NT2/D1 (cell line): ENCODE measurements around the gene FOXP2.
"Not testable (repeated sequence)": the region's sequence is repeated elsewhere in the genome, so short reads cannot be mapped to it uniquely, and the experiment has no call there.

Source experiments
- YY1 ChIP-seq: IDR thresholded peaks from 2 replicates; pipeline ENCODE4 v1.6.1; 2011; ENCODE audit not compliant: insufficient read length, insufficient read depth
- ZNF274 ChIP-seq: IDR thresholded peaks from 2 replicates; pipeline ENCODE4 v1.6.1; 2011; ENCODE audit warnings: mild to moderate bottlenecking, low read depth, low read length

DNA sequence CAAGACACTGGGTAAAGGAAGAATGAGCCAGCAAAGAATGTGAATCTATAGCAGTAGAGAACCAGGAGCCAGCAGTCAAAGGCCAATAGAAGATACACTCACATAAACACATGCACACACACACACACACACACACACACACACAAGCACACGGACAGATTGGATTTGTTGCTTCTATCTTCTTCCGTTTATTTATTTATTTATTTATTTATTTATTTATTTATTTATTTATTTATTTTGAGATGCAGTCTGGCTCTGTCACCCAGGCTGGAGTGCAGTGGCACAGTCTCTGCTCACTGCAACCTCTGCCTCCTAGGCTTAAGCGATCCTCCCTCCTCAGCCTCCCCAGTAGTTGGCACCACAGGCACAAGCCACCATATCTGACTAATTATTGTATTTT lies 166.3 kb downstream of the FOXP2 start:
- TF ChIP-seq YY1, ZNF274: not testable (repeated sequence)
